ENCODE results near the gene SLC22A12. TPM values are rescaled to one million over a fixed set of nuclear protein-coding genes. Genes with fewer than 3 reads are reported as not detected.

SLC22A12 gene
- polyA plus RNA-seq, 1 experiment = not detected

- DNase-seq (ENCODE audit: low read depth, low spot score) = no peak
- Histone ChIP-seq H3K27ac (ENCODE audit: low read depth, low read length) (no peak overlapping the region), H3K4me3 (ENCODE audit: low read depth, low read length) (no peak overlapping the region), H3K27me3 (ENCODE audit: control insufficient read depth, insufficient read depth, low read length) (peaks cover 21% of the 10 kb centered on the region), H3K9me3 (ENCODE audit: control insufficient read depth, insufficient read depth, low read length) (no peaks in the 10 kb centered on the region; the same call in 1 of the 2 replicates)
- no peak for TF ChIP-seq CTCF (IDR thresholded peaks at IDR 0.05; ENCODE audit: low read depth, low read length)
- ChIA-PET POLR2A (no interaction called here), CTCF (no interaction called here)
These were observed 10.8 kb downstream of the SLC22A12 start for GRCh38 chr11:64601605-64602465.

GRCh38 chr11:64602466-64603070 lies 11.5 kb downstream of the SLC22A12 start:
- Histone ChIP-seq H3K9me3 (ENCODE audit: control insufficient read depth, insufficient read depth, low read length) (no peaks in the 10 kb centered on the region; the same call in 1 of the 2 replicates), H3K4me3 (ENCODE audit: low read depth, low read length) (no peak overlapping the region), H3K27me3 (ENCODE audit: control insufficient read depth, insufficient read depth, low read length) (peaks cover 26% of the 10 kb centered on the region), H3K27ac (ENCODE audit: low read depth, low read length) (no peak overlapping the region)
- TF ChIP-seq CTCF (IDR thresholded peaks at IDR 0.05; ENCODE audit: low read depth, low read length) = no peak
- DNase-seq (ENCODE audit: low read depth, low spot score) = no peak
- ChIA-PET POLR2A (no interaction called here), CTCF (no interaction called here)

GRCh38 chr11:64603411-64604110 lies 12.5 kb downstream of the SLC22A12 start:
- Histone ChIP-seq H3K27me3 (ENCODE audit: control insufficient read depth, insufficient read depth, low read length) (peaks cover 23% of the 10 kb centered on the region), H3K9me3 (ENCODE audit: control insufficient read depth, insufficient read depth, low read length) (no peaks in the 10 kb centered on the region; the same call in 1 of the 2 replicates), H3K27ac (ENCODE audit: low read depth, low read length) (no peak overlapping the region), H3K4me3 (ENCODE audit: low read depth, low read length) (no peak overlapping the region)
- POLR2A ChIA-PET = no interaction called here
- DNase-seq (ENCODE audit: low read depth, low spot score) = no peak
- no peak for TF ChIP-seq CTCF (IDR thresholded peaks at IDR 0.05; ENCODE audit: low read depth, low read length)
- CTCF ChIA-PET = no interaction called here

GRCh38 chr11:64604458-64605243 lies 13.6 kb downstream of the SLC22A12 start:
- Histone ChIP-seq H3K27me3 (ENCODE audit: control insufficient read depth, insufficient read depth, low read length) (peaks cover 32% of the 10 kb centered on the region), H3K9me3 (ENCODE audit: control insufficient read depth, insufficient read depth, low read length) (no peaks in the 10 kb centered on the region; the same call in 1 of the 2 replicates), H3K4me3 (ENCODE audit: low read depth, low read length) (no peak overlapping the region), H3K27ac (ENCODE audit: low read depth, low read length) (no peak overlapping the region)
- TF ChIP-seq CTCF (IDR thresholded peaks at IDR 0.05; ENCODE audit: low read depth, low read length) = no peak
- CTCF ChIA-PET = interaction anchor here (1.0 kb wide), 1 partner anchor 157 kb away, joined by 3 read pairs; no protein-coding TSS in a partner anchor
- DNase-seq (ENCODE audit: low read depth, low spot score) = no peak
- POLR2A ChIA-PET = no interaction called here
